GM11168 (cell line): ENCODE data around the gene PCDHA1.
"Not testable (repeated sequence)": the region's sequence is repeated elsewhere in the genome, so short reads cannot be mapped to it uniquely, and the experiment has no call there.

ENCODE experiments used
- in situ Hi-C: fragments of 300-500 bp; cut with MboI; formaldehyde crosslinking; loops from one replicate; pipeline ENCODE4 v1.12.0; 2022; ENCODE audit warnings: low sequenced_read_pairs; ENCODE audit not compliant: unreplicated experiment

Gene PCDHA1

GRCh38 chr5:140848139-140849102 is 62.5 kb downstream of the PCDHA1 start, which contains the start of gene PCDHA9:
Gene PCDHA9 (plus strand): TSS chr5:140848382. CDS start chr5:140848496, 114 bp downstream.
- in situ Hi-C loops, result not testable (repeated sequence)

GRCh38 chr5:140849831-140850634 is 64.1 kb downstream of the PCDHA1 start:
- in situ Hi-C loops, result not testable (repeated sequence)

- in situ Hi-C loops, result no loop called here
These were observed 70.1 kb downstream of the PCDHA1 start, which contains the start of gene PCDHA10 for GRCh38 chr5:140855772-140856674. Gene PCDHA10 (plus strand): TSS chr5:140855897. CDS start chr5:140856049, 152 bp downstream.

GRCh38 chr5:140857177-140857986 is 71.4 kb downstream of the PCDHA1 start:
- in situ Hi-C loops, result no loop called here

- in situ Hi-C loops, result no loop called here
These were observed 72.0 kb downstream of the PCDHA1 start for GRCh38 chr5:140857987-140858240.

- in situ Hi-C loops, result no loop called here
These were observed 76.7 kb downstream of the PCDHA1 start for GRCh38 chr5:140862441-140863295.

- in situ Hi-C loops, result no loop called here
These were observed 83.0 kb downstream of the PCDHA1 start, which contains the start of gene PCDHA11 for GRCh38 chr5:140868721-140869554. Gene PCDHA11 (plus strand): TSS chr5:140868957. CDS start chr5:140869104, 147 bp downstream.

GRCh38 chr5:140869555-140869886 is 83.6 kb downstream of the PCDHA1 start:
- in situ Hi-C loops, result no loop called here

- in situ Hi-C loops, result no loop called here
These were observed 84.6 kb downstream of the PCDHA1 start for GRCh38 chr5:140870221-140871201.

- in situ Hi-C loops, result no loop called here
These were observed 89.4 kb downstream of the PCDHA1 start, which contains the start of gene PCDHA12 for GRCh38 chr5:140875085-140876065. Gene PCDHA12 (plus strand): TSS chr5:140875308. CDS start chr5:140875473, 165 bp downstream.

GRCh38 chr5:140876541-140877261 is 90.8 kb downstream of the PCDHA1 start:
- in situ Hi-C loops, result not testable (repeated sequence)

GRCh38 chr5:140877262-140877581 is 91.3 kb downstream of the PCDHA1 start:
- in situ Hi-C loops, result no loop called here

GRCh38 chr5:140881889-140882590 is 96.1 kb downstream of the PCDHA1 start, which contains the start of gene PCDHA13:
Gene PCDHA13 (plus strand): TSS chr5:140882124. CDS start chr5:140882269, 145 bp downstream.
- in situ Hi-C loops, result no loop called here

- in situ Hi-C loops, result no loop called here
These were observed 96.6 kb downstream of the PCDHA1 start for GRCh38 chr5:140882591-140882899.
